Transverse colon (tissue), 4 donors: ENCODE data around the gene PTPN4. TPM values are rescaled to one million over a fixed set of nuclear protein-coding genes. Genes with fewer than 3 reads are reported as not detected.

ENCODE experiments used
- DNase-seq: peaks from one replicate; pipeline ENCODE4 v3.0.0-alpha.2; 2019
- H3K27ac ChIP-seq, 4 donors: fragments of 200-600 bp; sonication (generic); 2 replicates each; pipeline ENCODE4 v1.5.1; 2016 to 2018; ENCODE audit warnings: inconsistent platforms in 4 of 4
- H3K27me3 ChIP-seq: fragments of 200-600 bp; sonication (generic); 2 replicates; pipeline ENCODE4 v1.5.1; 2017; ENCODE audit warnings: inconsistent platforms
- H3K36me3 ChIP-seq, 4 donors: fragments of 200-600 bp; sonication (generic); 2 replicates each; pipeline ENCODE4 v1.5.1; 2017 to 2019; ENCODE audit warnings: inconsistent platforms in 4 of 4
- H3K4me1 ChIP-seq, 4 donors: fragments of 200-600 bp; sonication (generic); 2 replicates each; pipeline ENCODE4 v1.5.1; 2017 to 2020; ENCODE audit warnings: inconsistent platforms in 4 of 4
- H3K4me3 ChIP-seq, 4 donors: fragments of 200-600 bp; sonication (generic); 1 replicate in 1 of 4; 2 replicates in 3 of 4; pipeline versions ENCODE4 v1.5.1 to v1.6.1; 2017 to 2019; ENCODE audit warnings: inconsistent platforms in 4 of 4
- H3K9me3 ChIP-seq, 2 donors: fragments of 200-600 bp; sonication (generic); 2 replicates each; pipeline ENCODE4 v1.5.1; 2017 to 2019; ENCODE audit warnings: inconsistent platforms in 2 of 2
- EP300 ChIP-seq: sonication (generic); formaldehyde crosslinking; IDR thresholded peaks from one replicate; pipeline ENCODE4 v1.6.1; 2017; ENCODE audit warnings: antibody characterized with exemption, low read depth
- POLR2A ChIP-seq: fragments of 450-650 bp; IDR thresholded peaks from one replicate; pipeline ENCODE4 v1.6.1; 2016; ENCODE audit warnings: antibody characterized with exemption, mild to moderate bottlenecking, moderate library complexity
- POLR2AphosphoS5 ChIP-seq, 3 donors: sonication (generic); formaldehyde crosslinking; IDR thresholded peaks; one replicate each; pipeline ENCODE4 v1.6.1; 2016; ENCODE audit warnings: antibody characterized with exemption in 3 of 3
- WGBS, 2 donors: methylation state at CpG; one replicate each; pipeline ENCODE4 v1.1.5; 2018; ENCODE audit warnings: low coverage in 1 of 2; 5-methylcytosine and 5-hydroxymethylcytosine counted together
- in situ Hi-C, 4 donors: fragments of 200-750 bp; cut with MboI; loops; one replicate each; pipeline versions ENCODE4 v1.15.0 to v1.15.1; 2017; ENCODE audit warnings: low sequenced_read_pairs in 3 of 4, low pct_ligation_motif_present in 1 of 4, low pct_unique_long_range_greater_than_20kb in 1 of 4
- intact Hi-C: fragments of 100-400 bp; cut with DNase I; formaldehyde crosslinking; loops from one replicate; pipeline ENCODE4 v1.15.1; 2023; ENCODE audit warnings: low total_unique reads
- total RNA-seq, 4 donors: library from RNA; depleted of rRNA; stranded (reverse); fragments of >200 nt; gene quantifications; one replicate each; pipeline ENCODE4 v1.1.0, GENCODE V29; 2016
- TF ChIP-seq, protein P1 (sequence below), 5 experiments: fragments of 200-600 bp in 3 of 5; fragments of 450-650 bp in 2 of 5; sonication (generic) in 3 of 5; IDR thresholded peaks; 1 replicate in 2 of 5; 2 replicates in 3 of 5; pipeline ENCODE4 v1.5.1; 2016 to 2017; ENCODE audit warnings: antibody characterized with exemption in 5 of 5, inconsistent platforms in 3 of 5, mild to moderate bottlenecking in 2 of 5, moderate library complexity in 1 of 5

PTPN4 gene
- total RNA-seq, 4 donors from 2014 or later: 18.7 to 46.6 (median 25.8) TPM

DNA sequence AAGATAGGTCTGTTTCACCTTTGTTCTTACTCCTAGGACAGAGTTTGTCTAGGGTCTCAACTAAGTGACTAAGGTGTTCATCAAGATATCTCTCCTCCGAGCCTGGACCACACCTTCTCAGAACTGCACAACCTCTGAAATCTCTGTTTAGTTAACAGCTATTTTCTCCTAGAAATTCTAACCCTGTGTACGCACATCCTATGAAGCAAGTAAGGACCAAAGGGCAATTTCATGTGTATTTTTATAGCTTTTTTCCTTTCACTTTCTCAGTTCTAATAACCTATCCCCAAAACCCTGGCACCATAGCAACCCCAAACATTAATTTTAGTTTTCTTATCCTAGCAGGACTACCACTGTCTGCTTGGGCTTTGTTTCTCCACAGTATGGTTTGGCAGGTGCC is 59.1 kb downstream of the PTPN4 start:
- in situ Hi-C loops (no loop called here), intact Hi-C loops (no loop called here)
- no peak overlapping the region for H3K4me3 ChIP-seq
- H3K27me3 ChIP-seq: no peaks in the 10 kb centered on the region
- no peaks in the 10 kb centered on the region for H3K36me3 ChIP-seq
- DNase-seq: no peak
- no peaks in the 10 kb centered on the region for H3K9me3 ChIP-seq
- H3K4me1 ChIP-seq: peaks cover 0 to 9% (median 0%) of the 10 kb centered on the region in 4 donors
- 46 to 71% methylated on average over 2 of the region's 2 CpGs for WGBS, 2 donors
- H3K27ac ChIP-seq: no peak overlapping the region
- TF ChIP-seq, protein P1, sequence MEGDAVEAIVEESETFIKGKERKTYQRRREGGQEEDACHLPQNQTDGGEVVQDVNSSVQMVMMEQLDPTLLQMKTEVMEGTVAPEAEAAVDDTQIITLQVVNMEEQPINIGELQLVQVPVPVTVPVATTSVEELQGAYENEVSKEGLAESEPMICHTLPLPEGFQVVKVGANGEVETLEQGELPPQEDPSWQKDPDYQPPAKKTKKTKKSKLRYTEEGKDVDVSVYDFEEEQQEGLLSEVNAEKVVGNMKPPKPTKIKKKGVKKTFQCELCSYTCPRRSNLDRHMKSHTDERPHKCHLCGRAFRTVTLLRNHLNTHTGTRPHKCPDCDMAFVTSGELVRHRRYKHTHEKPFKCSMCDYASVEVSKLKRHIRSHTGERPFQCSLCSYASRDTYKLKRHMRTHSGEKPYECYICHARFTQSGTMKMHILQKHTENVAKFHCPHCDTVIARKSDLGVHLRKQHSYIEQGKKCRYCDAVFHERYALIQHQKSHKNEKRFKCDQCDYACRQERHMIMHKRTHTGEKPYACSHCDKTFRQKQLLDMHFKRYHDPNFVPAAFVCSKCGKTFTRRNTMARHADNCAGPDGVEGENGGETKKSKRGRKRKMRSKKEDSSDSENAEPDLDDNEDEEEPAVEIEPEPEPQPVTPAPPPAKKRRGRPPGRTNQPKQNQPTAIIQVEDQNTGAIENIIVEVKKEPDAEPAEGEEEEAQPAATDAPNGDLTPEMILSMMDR (IDR thresholded peaks at IDR 0.05): no peak
- TF ChIP-seq POLR2A (no peak), EP300 (no peak), POLR2AphosphoS5 (IDR thresholded peaks at IDR 0.05) (no peak)

DNA sequence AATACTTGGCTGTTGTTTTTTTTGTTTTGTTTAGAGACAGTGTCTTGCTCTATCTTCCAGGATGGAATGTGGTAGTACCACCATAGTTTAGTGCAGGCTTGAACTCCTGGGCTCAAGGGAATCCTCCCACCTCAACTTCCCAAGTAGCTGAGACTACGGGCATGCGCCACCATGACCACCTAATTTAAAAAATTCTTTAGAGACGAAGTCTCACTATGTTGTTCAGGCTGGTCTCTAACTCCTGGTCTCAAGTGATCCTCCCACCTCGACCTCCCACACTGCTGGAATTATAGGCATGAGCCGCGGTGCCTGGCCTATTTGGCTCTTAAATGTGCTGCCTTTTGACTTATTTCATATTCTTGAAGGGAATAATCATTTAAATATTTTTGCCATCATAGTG is 60.1 kb downstream of the PTPN4 start:
- no peaks in the 10 kb centered on the region for H3K36me3 ChIP-seq
- WGBS, 2 donors: 97 to 98% methylated on average over 6 of the region's 6 CpGs
- H3K27me3 ChIP-seq: no peaks in the 10 kb centered on the region
- TF ChIP-seq, protein P1 (IDR thresholded peaks at IDR 0.05): no peak
- TF ChIP-seq EP300 (no peak), POLR2A (no peak), POLR2AphosphoS5 (IDR thresholded peaks at IDR 0.05) (no peak)
- no peak overlapping the region for H3K27ac ChIP-seq
- H3K4me3 ChIP-seq: no peak overlapping the region
- H3K4me1 ChIP-seq: peaks cover 0 to 9% (median 0%) of the 10 kb centered on the region in 4 donors
- intact Hi-C loops: loop anchor here (5.0 kb wide), 1 partner anchor 63 kb away; the partner anchor contains the start of gene PTPN4
- in situ Hi-C loops: loop anchor here in 2 of 4 donors (10.0 kb wide), 1 partner anchor 65 kb away; the partner anchor contains the start of gene PTPN4 (in 2 of the 2)
- H3K9me3 ChIP-seq: no peaks in the 10 kb centered on the region
- DNase-seq: no peak

DNA sequence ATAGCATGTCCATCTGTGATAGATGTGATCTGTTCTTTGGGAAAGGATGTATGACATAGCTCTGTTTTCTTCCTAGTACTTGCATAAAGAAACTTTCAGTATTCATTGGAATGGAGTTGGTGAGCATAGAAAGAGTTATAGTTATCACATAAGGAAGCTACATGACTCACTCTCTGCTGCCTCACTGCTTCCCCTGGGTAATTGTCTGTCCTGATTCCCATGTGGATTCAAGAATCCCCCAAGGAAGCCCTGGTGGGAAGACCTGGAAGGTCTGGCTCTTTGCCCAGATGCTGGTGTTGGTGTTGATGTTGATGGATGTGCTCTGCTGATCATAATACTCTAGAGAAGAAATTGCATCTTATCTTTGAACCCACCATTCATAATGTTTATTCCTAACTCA is 60.6 kb downstream of the PTPN4 start:
- in situ Hi-C loops: loop anchor here in 2 of 4 donors (10.0 kb wide), 1 partner anchor 65 kb away; the partner anchor contains the start of gene PTPN4 (in 2 of the 2)
- Histone ChIP-seq H3K4me1 (peaks cover 0 to 9% (median 0%) of the 10 kb centered on the region in 4 donors), H3K36me3 (no peaks in the 10 kb centered on the region), H3K4me3 (no peak overlapping the region), H3K27ac (no peak overlapping the region), H3K9me3 (no peaks in the 10 kb centered on the region), H3K27me3 (no peaks in the 10 kb centered on the region)
- TF ChIP-seq, protein P1 (IDR thresholded peaks at IDR 0.05): no peak
- TF ChIP-seq POLR2A (no peak), EP300 (no peak), POLR2AphosphoS5 (IDR thresholded peaks at IDR 0.05) (no peak)
- intact Hi-C loops: loop anchor here (5.0 kb wide), 1 partner anchor 63 kb away; the partner anchor contains the start of gene PTPN4
- DNase-seq: no peak

DNA sequence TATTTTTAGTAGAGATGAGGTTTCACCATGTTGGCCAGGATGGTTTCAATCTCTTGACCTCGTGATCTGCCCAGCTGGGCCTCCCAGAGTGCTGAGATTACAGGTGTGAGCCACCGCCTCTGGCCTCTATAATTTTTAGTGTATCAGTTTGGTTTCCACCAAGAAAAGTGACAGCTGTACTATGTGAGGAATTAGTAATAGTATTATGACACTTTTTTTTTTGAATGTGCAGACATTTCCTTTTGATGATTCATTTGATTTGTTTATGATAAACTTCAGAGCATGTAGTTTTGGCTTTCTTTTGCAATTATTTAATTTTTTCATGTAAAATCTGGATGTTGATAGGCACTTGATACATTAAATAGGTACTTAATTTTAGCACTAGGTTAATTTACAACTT is 61.5 kb downstream of the PTPN4 start:
- intact Hi-C loops (loop anchor here (5.0 kb wide), 1 partner anchor 64 kb away; the partner anchor contains the start of gene PTPN4), in situ Hi-C loops (loop anchor here in 2 of 4 donors (10.0 kb wide), 1 partner anchor 66 kb away; the partner anchor contains the start of gene PTPN4 (in 2 of the 2))
- H3K27ac ChIP-seq: no peak overlapping the region
- WGBS, 2 donors: 78 to 100% methylated on average over 2 of the region's 2 CpGs
- no peak for DNase-seq
- no peak overlapping the region for H3K4me3 ChIP-seq
- no peaks in the 10 kb centered on the region for H3K36me3 ChIP-seq
- H3K27me3 ChIP-seq: no peaks in the 10 kb centered on the region
- peaks cover 0 to 9% (median 0%) of the 10 kb centered on the region in 4 donors for H3K4me1 ChIP-seq
- TF ChIP-seq POLR2AphosphoS5 (IDR thresholded peaks at IDR 0.05) (no peak), EP300 (no peak), POLR2A (no peak)
- TF ChIP-seq, protein P1 (IDR thresholded peaks at IDR 0.05): no peak
- no peaks in the 10 kb centered on the region for H3K9me3 ChIP-seq
